ENCODE measurements around the gene PAX2.

Gene PAX2

DNA sequence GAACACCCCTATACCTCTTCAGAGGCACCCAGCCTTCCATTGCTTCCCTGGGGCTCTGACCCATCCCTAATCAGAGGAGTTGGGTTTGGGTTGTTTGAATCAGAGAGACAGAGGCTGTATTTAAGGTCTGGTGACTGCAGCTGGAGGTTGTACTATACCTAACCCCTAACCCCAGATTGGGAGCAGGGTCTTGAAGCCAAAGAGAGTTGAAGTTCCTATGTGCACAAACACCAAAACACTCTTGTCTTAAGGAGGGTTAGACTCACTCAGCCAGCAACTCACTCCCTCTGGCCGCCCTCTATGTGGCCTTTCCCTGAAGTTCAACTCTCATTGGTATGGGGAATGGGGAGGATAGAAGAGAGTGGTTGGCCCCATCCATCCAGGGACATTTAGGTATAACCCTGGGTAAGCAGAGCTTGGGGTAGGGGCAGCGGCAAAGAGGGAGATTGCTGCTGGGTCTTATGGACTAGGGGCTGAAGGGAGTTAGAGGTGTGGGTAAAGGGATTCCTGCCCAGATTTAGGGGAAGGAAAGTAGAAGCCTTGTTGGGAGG lies 80.0 kb downstream of the PAX2 start:
- DNase-seq: no peak

DNA sequence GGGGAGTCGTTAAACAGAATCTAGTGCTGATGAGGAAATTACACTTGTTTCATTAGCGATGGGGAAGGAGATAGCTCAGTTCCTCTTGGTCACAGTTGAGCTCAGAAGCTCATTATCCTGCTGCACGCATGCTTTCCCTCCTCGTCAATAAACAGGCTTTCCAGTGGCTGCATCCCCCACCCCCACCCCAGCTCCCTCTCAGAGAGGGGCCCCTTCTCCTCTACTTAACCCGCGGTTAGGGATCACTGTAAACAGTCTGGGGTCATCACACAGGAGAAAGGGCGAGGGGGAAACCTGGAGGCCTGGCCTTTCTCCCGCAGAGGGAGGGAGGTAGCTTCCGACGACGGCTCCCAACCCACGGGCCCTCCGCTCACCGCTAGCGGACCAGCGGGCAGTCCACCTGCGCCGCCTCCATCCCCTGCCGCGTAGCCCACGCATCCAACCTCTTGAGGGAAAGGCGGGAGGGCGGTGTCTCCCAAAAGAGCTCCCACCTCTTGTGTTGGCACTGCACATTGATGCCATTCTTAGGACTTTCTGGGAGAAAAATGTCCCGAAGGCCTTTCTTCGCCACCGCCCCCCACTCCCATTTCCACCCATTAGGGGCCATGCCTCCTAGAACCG lies 80.8 kb downstream of the PAX2 start:
- DNase-seq: no peak

- DNase-seq: no peak
These were observed 81.2 kb downstream of the PAX2 start for GRCh38 chr10:100826661-100826982.

- DNase-seq: peak in 1 of 5 experiments; percentile 17
These were observed 81.8 kb downstream of the PAX2 start for GRCh38 chr10:100826983-100827818.

DNA sequence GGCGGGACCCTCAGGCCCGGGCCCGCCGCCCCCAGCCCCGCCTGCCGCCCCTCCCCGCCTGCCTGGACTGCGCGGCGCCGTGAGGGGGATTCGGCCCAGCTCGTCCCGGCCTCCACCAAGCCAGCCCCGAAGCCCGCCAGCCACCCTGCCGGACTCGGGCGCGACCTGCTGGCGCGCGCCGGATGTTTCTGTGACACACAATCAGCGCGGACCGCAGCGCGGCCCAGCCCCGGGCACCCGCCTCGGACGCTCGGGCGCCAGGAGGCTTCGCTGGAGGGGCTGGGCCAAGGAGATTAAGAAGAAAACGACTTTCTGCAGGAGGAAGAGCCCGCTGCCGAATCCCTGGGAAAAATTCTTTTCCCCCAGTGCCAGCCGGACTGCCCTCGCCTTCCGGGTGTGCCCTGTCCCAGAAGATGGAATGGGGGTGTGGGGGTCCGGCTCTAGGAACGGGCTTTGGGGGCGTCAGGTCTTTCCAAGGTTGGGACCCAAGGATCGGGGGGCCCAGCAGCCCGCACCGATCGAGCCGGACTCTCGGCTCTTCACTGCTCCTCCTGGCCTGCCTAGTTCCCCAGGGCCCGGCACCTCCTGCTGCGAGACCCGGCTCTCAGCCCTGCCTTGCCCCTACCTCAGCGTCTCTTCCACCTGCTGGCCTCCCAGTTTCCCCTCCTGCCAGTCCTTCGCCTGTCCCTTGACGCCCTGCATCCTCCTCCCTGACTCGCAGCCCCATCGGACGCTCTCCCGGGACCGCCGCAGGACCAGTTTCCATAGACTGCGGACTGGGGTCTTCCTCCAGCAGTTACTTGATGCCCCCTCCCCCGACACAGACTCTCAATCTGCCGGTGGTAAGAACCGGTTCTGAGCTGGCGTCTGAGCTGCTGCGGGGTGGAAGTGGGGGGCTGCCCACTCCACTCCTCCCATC lies 82.7 kb downstream of the PAX2 start:
- peak in 1 of 5 experiments; percentile 21 for DNase-seq

GRCh38 chr10:100828738-100829096 lies 83.3 kb downstream of the PAX2 start:
- peak in 1 of 5 experiments; percentile 43 for DNase-seq

DNA sequence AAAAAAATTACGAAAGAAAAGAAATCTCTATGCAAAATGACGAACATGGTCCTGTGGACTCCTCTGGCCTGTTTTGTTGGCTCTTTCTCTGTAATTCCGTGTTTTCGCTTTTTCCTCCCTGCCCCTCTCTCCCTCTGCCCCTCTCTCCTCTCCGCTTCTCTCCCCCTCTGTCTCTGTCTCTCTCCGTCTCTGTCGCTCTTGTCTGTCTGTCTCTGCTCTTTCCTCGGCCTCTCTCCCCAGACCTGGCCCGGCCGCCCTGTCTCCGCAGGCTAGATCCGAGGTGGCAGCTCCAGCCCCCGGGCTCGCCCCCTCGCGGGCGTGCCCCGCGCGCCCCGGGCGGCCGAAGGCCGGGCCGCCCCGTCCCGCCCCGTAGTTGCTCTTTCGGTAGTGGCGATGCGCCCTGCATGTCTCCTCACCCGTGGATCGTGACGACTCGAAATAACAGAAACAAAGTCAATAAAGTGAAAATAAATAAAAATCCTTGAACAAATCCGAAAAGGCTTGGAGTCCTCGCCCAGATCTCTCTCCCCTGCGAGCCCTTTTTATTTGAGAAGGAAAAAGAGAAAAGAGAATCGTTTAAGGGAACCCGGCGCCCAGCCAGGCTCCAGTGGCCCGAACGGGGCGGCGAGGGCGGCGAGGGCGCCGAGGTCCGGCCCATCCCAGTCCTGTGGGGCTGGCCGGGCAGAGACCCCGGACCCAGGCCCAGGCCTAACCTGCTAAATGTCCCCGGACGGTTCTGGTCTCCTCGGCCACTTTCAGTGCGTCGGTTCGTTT lies 83.9 kb downstream of the PAX2 start:
- no peak for DNase-seq

- peak in 1 of 5 experiments; percentile 15 for DNase-seq
These were observed 84.7 kb downstream of the PAX2 start for GRCh38 chr10:100829933-100830727.

DNA sequence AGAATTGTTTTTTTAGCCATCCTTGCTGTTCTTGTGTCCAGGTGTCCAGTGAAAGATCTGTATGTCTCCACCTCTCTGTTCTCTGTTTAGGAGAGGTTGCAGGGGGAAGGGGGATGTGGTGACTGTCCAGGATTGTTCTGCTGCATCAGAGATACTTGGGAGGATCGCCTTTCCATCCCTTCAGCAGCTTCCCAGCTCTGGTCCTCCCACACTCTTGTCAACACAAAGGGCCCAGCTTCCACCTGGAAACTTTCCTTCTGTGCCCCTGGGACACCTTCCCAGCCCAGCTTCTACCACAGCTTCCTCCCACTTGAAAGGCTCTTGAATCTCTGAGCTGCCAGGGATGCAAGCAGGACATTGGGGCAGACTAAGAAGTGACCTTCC lies 85.3 kb downstream of the PAX2 start:
- DNase-seq: no peak

GRCh38 chr10:100831742-100832141 lies 86.4 kb downstream of the PAX2 start:
- no peak for DNase-seq

- DNase-seq: no peak
These were observed 90.4 kb downstream of the PAX2 start for GRCh38 chr10:100835810-100836209.

DNA sequence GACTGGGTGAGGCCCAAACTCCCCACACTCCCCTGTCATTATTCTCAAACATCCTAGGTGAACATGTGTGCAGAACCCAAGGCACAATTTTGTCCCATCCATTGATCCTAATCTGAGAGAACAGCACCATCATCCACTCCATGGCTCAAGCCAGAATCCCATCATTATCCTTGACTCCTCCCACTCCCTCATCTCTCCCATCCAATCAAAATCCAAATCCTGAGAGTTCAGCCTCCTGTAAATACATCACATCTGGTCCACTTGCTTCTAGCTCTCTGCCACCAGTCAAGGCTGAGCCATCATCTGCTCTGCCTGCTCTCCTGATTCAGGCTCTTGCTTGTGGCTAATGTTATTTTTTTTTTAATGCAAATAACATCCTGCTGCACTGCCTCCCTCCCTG lies 91.5 kb downstream of the PAX2 start:
- DNase-seq: no peak

- DNase-seq: no peak
These were observed 91.9 kb downstream of the PAX2 start for GRCh38 chr10:100837300-100837699.

DNA sequence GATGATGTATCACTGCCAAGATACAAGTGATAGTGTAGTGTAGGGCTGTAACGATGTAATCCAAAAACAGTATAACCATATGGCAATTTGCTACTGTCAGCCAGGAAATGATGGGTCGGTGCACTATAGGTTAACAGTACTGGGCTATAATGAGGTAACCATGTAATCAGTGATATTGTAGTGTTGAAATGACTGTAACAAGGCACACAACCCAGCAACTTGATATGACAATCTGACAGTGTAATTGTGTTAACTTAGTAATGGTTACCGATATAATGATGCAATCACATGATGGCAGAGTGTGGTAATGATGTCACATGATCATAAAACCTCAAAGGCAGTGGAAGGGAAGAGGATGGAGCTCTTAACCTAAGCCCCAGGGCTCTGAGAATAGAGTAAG lies 93.6 kb downstream of the PAX2 start:
- peak in 1 of 5 experiments; percentile 19 for DNase-seq

- no peak for DNase-seq
These were observed 96.1 kb downstream of the PAX2 start for GRCh38 chr10:100841528-100841927.

- DNase-seq: peak in 2 of 5 experiments; percentile 52 to 53
These were observed 102.1 kb downstream of the PAX2 start for GRCh38 chr10:100847440-100847839.

DNA sequence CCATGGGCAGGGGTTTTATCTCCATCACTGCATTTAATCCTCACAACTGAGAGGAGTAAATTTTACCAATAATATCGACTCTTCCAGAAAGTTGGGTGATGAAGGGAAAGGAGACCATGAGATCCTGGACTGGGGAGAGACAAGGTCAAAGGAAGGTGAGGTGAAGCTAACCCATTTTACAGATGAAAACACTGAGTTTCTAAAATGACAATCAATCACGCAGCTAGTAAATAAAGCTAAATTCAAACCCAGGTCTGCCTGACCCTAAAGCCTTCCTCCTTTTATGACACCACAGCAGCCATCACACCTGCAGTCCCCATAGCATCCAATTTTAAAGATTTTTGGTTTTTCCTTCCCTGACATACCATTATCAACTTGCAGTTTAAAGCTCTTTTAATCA lies 103.4 kb downstream of the PAX2 start:
- DNase-seq: no peak

DNA sequence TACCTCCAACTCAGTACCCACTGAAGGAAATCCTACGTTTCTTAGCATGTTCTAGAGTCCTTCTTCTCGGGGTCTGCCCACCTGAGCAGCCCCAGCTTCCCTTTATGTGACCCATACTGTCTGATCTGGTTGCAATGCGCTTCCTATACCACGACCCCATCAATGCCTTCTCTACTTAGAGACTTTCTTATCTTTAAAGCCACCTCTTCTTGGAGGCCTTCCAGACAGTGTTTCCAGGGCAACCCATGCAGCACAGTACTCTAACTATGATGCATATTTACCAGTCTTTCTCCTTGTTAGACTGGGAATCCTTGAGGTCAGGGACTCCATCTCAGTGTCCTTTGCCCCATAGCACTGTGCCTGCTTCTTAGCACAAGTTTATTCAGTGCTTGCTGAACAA lies 112.9 kb downstream of the PAX2 start:
- DNase-seq: no peak

GRCh38 chr10:100858747-100859483 lies 113.5 kb downstream of the PAX2 start:
- no peak for DNase-seq

DNA sequence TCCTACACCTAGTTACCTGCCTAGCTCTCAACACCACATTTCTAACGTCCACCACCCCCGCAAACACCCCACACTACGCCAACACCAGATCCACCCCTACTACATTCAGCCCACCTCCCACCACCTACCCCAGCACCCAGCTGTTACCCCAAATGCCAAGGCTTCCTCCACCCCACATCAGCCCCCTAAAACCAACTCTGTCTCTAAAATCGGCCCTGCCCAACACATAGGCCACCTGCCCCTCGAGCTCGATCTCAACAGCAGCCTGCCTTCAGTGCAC lies 114.0 kb downstream of the PAX2 start:
- no peak for DNase-seq

DNA sequence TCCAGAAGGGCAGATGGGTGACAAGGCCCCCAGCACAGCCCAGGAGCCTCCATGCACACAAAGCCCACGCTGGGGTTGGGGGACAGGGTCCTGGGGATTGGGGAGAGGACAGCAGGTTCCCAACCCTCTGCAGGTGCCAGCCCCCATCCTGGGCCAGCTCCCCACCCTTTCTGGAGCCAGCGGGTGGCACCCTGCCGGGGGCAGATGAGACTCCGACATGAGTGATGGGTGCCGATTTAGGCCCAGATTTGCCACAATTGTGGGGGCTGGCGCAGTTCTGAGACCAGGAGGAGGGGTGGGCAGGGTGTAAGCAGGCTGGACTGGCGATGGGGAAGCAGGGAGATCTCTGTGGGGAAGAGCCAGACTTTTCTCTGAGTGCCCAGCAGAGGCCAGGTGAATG lies 118.1 kb downstream of the PAX2 start:
- no peak for DNase-seq
